ENCODE measurements around the gene LRP2.

DNA sequence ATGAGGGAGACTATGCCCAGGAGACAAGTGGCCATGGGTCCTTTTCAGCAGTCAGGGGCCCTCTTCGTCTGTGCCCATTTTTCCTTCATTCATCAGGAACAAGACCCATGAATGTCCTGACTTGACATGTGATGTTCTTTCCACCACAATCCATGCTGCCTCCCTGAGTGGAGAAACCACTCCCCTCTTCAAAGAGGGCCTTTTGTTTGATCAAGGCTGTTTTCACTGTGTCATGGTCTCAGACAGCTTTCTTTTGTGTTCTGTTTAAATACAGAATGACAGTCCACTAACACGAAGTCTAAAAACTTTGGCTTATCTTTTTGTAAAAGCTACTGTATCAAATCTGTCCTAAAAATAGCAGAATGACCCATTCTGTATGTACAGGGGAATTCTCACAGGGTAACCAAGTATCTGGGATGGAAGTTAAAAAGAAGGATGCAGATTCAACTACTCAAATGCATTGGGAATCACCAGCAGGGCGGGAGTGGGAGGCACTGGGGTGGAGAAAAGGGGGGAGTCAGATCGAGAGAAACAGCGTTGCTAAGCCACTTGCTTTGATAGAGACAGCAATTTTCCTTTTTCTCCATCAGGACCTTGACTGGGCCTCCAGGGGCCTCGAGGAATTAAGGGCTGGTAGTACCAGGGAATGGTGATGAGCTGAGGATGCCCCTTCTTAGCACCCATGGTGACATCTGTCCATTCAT is 13.9 kb downstream of the LRP2 start:
- TF ChIP-seq, protein P1, sequence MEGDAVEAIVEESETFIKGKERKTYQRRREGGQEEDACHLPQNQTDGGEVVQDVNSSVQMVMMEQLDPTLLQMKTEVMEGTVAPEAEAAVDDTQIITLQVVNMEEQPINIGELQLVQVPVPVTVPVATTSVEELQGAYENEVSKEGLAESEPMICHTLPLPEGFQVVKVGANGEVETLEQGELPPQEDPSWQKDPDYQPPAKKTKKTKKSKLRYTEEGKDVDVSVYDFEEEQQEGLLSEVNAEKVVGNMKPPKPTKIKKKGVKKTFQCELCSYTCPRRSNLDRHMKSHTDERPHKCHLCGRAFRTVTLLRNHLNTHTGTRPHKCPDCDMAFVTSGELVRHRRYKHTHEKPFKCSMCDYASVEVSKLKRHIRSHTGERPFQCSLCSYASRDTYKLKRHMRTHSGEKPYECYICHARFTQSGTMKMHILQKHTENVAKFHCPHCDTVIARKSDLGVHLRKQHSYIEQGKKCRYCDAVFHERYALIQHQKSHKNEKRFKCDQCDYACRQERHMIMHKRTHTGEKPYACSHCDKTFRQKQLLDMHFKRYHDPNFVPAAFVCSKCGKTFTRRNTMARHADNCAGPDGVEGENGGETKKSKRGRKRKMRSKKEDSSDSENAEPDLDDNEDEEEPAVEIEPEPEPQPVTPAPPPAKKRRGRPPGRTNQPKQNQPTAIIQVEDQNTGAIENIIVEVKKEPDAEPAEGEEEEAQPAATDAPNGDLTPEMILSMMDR (IDR thresholded peaks at IDR 0.05) = no peak
- TF ChIP-seq, protein P2, sequence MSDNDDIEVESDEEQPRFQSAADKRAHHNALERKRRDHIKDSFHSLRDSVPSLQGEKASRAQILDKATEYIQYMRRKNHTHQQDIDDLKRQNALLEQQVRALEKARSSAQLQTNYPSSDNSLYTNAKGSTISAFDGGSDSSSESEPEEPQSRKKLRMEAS (CRISPR knock-in tag; IDR thresholded peaks at IDR 0.05) = no peak
- no peak for TF ChIP-seq CREB1 (CRISPR knock-in tag; IDR thresholded peaks at IDR 0.05)
- TF ChIP-seq JUN (CRISPR knock-in tag; IDR thresholded peaks at IDR 0.05) = no peak
- TF ChIP-seq ZNF138 (CRISPR knock-in tag; conservative IDR thresholded peaks at IDR 0.05) = no peak
- no peak for TF ChIP-seq CBFB (CRISPR knock-in tag; IDR thresholded peaks at IDR 0.05; ENCODE audit: low read depth)
- no peak for TF ChIP-seq TP53 (CRISPR knock-in tag; IDR thresholded peaks at IDR 0.05)
- no peak for TF ChIP-seq ZNF121 (CRISPR knock-in tag; IDR thresholded peaks at IDR 0.05)
- TF ChIP-seq, protein P3, sequence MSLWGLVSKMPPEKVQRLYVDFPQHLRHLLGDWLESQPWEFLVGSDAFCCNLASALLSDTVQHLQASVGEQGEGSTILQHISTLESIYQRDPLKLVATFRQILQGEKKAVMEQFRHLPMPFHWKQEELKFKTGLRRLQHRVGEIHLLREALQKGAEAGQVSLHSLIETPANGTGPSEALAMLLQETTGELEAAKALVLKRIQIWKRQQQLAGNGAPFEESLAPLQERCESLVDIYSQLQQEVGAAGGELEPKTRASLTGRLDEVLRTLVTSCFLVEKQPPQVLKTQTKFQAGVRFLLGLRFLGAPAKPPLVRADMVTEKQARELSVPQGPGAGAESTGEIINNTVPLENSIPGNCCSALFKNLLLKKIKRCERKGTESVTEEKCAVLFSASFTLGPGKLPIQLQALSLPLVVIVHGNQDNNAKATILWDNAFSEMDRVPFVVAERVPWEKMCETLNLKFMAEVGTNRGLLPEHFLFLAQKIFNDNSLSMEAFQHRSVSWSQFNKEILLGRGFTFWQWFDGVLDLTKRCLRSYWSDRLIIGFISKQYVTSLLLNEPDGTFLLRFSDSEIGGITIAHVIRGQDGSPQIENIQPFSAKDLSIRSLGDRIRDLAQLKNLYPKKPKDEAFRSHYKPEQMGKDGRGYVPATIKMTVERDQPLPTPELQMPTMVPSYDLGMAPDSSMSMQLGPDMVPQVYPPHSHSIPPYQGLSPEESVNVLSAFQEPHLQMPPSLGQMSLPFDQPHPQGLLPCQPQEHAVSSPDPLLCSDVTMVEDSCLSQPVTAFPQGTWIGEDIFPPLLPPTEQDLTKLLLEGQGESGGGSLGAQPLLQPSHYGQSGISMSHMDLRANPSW (CRISPR knock-in tag; conservative IDR thresholded peaks at IDR 0.05; ENCODE audit: low read depth) = no peak

All from WTC11 (cell line).